Mesendoderm (in vitro differentiated cells): Measurements from ENCODE around the gene GLOD5.

Source experiments
- DNase-seq: peaks from one replicate; pipeline ENCODE4 v3.0.0; 2013
- H2AK5ac ChIP-seq: 2 replicates; pipeline ENCODE4 v1.6.1; 2013; ENCODE audit warnings: low read length, inconsistent platforms
- H2BK120ac ChIP-seq: 2 replicates; pipeline ENCODE4 v1.6.1; 2013; ENCODE audit warnings: low read depth, mild to moderate bottlenecking, low read length, moderate library complexity, mixed read lengths
- H2BK15ac ChIP-seq: replicated peaks from 2 replicates; pipeline ENCODE4 v1.6.1; 2013; ENCODE audit warnings: low read depth, mild to moderate bottlenecking, moderate library complexity
- H2BK5ac ChIP-seq: 2 replicates; pipeline ENCODE4 v1.6.1; 2013; ENCODE audit warnings: low read length, inconsistent platforms
- H3K18ac ChIP-seq: 2 replicates; pipeline ENCODE4 v1.6.1; 2013; ENCODE audit warnings: mild to moderate bottlenecking, low read length, mixed read lengths
- H3K23ac ChIP-seq: one replicate; pipeline ENCODE4 v1.6.1; 2013; ENCODE audit warnings: low read length
- H3K27ac ChIP-seq: 2 replicates; pipeline ENCODE4 v1.5.1; 2013; ENCODE audit warnings: low read depth, mild to moderate bottlenecking, inconsistent platforms, low read length, moderate library complexity
- H3K27me3 ChIP-seq: 2 replicates; pipeline ENCODE4 v1.6.1; 2013; ENCODE audit warnings: low read length, control low read depth, mild to moderate bottlenecking, inconsistent platforms; ENCODE audit not compliant: insufficient read depth, poor library complexity
- H3K36me3 ChIP-seq: 2 replicates; pipeline ENCODE4 v1.6.1; 2013; ENCODE audit warnings: low read length, inconsistent platforms; ENCODE audit not compliant: control insufficient read depth, insufficient read depth
- H3K4ac ChIP-seq: one replicate; pipeline ENCODE4 v1.6.1; 2013; ENCODE audit warnings: low read depth, mild to moderate bottlenecking, low read length, moderate library complexity
- H3K4me1 ChIP-seq: 2 replicates; pipeline ENCODE4 v1.6.1; 2013; ENCODE audit warnings: low read depth, low read length, inconsistent platforms; ENCODE audit not compliant: control insufficient read depth
- H3K4me2 ChIP-seq: 2 replicates; pipeline ENCODE4 v1.6.1; 2013; ENCODE audit warnings: low read length
- H3K4me3 ChIP-seq: 2 replicates; pipeline ENCODE4 v1.5.1; 2013; ENCODE audit warnings: mild to moderate bottlenecking, low read length
- H3K56ac ChIP-seq: one replicate; pipeline ENCODE4 v1.6.1; 2013; ENCODE audit warnings: low read length
- H3K79me1 ChIP-seq: 2 replicates; pipeline ENCODE4 v1.6.1; 2013; ENCODE audit warnings: low read length, inconsistent platforms
- H3K79me2 ChIP-seq: 2 replicates; pipeline ENCODE4 v1.6.1; 2013; ENCODE audit warnings: mild to moderate bottlenecking, low read length; ENCODE audit not compliant: control insufficient read depth, insufficient read depth
- H3K9ac ChIP-seq: 2 replicates; pipeline ENCODE4 v1.6.1; 2013; ENCODE audit warnings: low read length, inconsistent platforms
- H4K5ac ChIP-seq: one replicate; pipeline ENCODE4 v1.6.1; 2013; ENCODE audit warnings: low read length
- H4K8ac ChIP-seq: one replicate; pipeline ENCODE4 v1.6.1; 2013; ENCODE audit warnings: low read depth, mild to moderate bottlenecking, control low read depth, low read length, moderate library complexity
- WGBS: extraction: QIAGEN DNeasy Blood & Tissue Kit; methylation state at CpG from one replicate; pipeline ENCODE4 v1.1.7; 2013; ENCODE audit warnings: low lambda C conversion rate, missing lambda C conversion rate; ENCODE audit not compliant: insufficient coverage; ENCODE audit errors: extremely low coverage; 5-methylcytosine and 5-hydroxymethylcytosine counted together

The GLOD5 gene

GRCh38 chrX:48747415-48748016, 14.0 kb upstream of the GLOD5 start:
- no peak for DNase-seq
- no peaks in the 10 kb centered on the region for H3K4me1 ChIP-seq
- H3K9ac ChIP-seq = no peak overlapping the region
- no peak overlapping the region for H4K5ac ChIP-seq
- H3K23ac ChIP-seq = no peak overlapping the region
- no peaks in the 10 kb centered on the region for H3K79me1 ChIP-seq
- H2BK5ac ChIP-seq = no peak overlapping the region
- no peak overlapping the region for H3K4ac ChIP-seq
- H3K4me3 ChIP-seq = no peak overlapping the region
- H4K8ac ChIP-seq = no peak overlapping the region
- no peaks in the 10 kb centered on the region for H3K36me3 ChIP-seq
- H3K79me2 ChIP-seq = no peaks in the 10 kb centered on the region
- H3K56ac ChIP-seq = no peak overlapping the region
- no CpG with 5 or more reads among the region's 8 CpGs for WGBS
- H2BK15ac ChIP-seq = no peak overlapping the region
- H2AK5ac ChIP-seq = no peak overlapping the region
- H3K18ac ChIP-seq = no peak overlapping the region
- H3K27me3 ChIP-seq = no peaks in the 10 kb centered on the region
- H3K4me2 ChIP-seq = no peak overlapping the region
- no peak overlapping the region for H2BK120ac ChIP-seq
- H3K27ac ChIP-seq = no peak overlapping the region

GRCh38 chrX:48749182-48749581, 12.4 kb upstream of the GLOD5 start:
- no peak overlapping the region for H3K18ac ChIP-seq
- H2AK5ac ChIP-seq = no peak overlapping the region
- H2BK15ac ChIP-seq = no peak overlapping the region
- no peak overlapping the region for H4K5ac ChIP-seq
- H3K4me2 ChIP-seq = no peak overlapping the region
- no peak overlapping the region for H3K4me3 ChIP-seq
- no peaks in the 10 kb centered on the region for H3K27me3 ChIP-seq
- H3K27ac ChIP-seq = no peak overlapping the region
- no peaks in the 10 kb centered on the region for H3K79me2 ChIP-seq
- H3K23ac ChIP-seq = no peak overlapping the region
- H3K36me3 ChIP-seq = no peaks in the 10 kb centered on the region
- no peak overlapping the region for H3K4ac ChIP-seq
- H3K79me1 ChIP-seq = no peaks in the 10 kb centered on the region
- no peak overlapping the region for H3K9ac ChIP-seq
- no peak overlapping the region for H4K8ac ChIP-seq
- H3K56ac ChIP-seq = no peak overlapping the region
- no CpG with 5 or more reads among the region's 5 CpGs for WGBS
- no peaks in the 10 kb centered on the region for H3K4me1 ChIP-seq
- H2BK5ac ChIP-seq = no peak overlapping the region
- H2BK120ac ChIP-seq = no peak overlapping the region
- no peak for DNase-seq

GRCh38 chrX:48751343-48751742, 10.2 kb upstream of the GLOD5 start:
- Histone ChIP-seq H3K9ac (no peak overlapping the region), H3K79me2 (no peaks in the 10 kb centered on the region), H3K4ac (no peak overlapping the region), H2AK5ac (no peak overlapping the region), H3K4me2 (no peak overlapping the region), H2BK15ac (no peak overlapping the region), H4K8ac (no peak overlapping the region), H3K4me1 (no peaks in the 10 kb centered on the region), H2BK120ac (no peak overlapping the region), H3K79me1 (no peaks in the 10 kb centered on the region), H3K4me3 (no peak overlapping the region), H3K56ac (no peak overlapping the region), H3K18ac (no peak overlapping the region), H3K23ac (no peak overlapping the region), H3K27ac (no peak overlapping the region), H4K5ac (no peak overlapping the region), H3K27me3 (no peaks in the 10 kb centered on the region), H2BK5ac (no peak overlapping the region), H3K36me3 (no peaks in the 10 kb centered on the region)
- no peak for DNase-seq
- no CpG with 5 or more reads among the region's 3 CpGs for WGBS

GRCh38 chrX:48752498-48752897, 9.0 kb upstream of the GLOD5 start:
- H2BK15ac ChIP-seq = no peak overlapping the region
- no peak overlapping the region for H3K4ac ChIP-seq
- H4K8ac ChIP-seq = no peak overlapping the region
- H2AK5ac ChIP-seq = no peak overlapping the region
- no peak overlapping the region for H3K4me3 ChIP-seq
- no peak overlapping the region for H3K23ac ChIP-seq
- no peaks in the 10 kb centered on the region for H3K27me3 ChIP-seq
- no peaks in the 10 kb centered on the region for H3K4me1 ChIP-seq
- H3K9ac ChIP-seq = no peak overlapping the region
- no peak overlapping the region for H3K27ac ChIP-seq
- H3K18ac ChIP-seq = no peak overlapping the region
- H3K79me2 ChIP-seq = no peaks in the 10 kb centered on the region
- no peak overlapping the region for H3K56ac ChIP-seq
- H2BK5ac ChIP-seq = no peak overlapping the region
- H3K79me1 ChIP-seq = no peaks in the 10 kb centered on the region
- no peak overlapping the region for H4K5ac ChIP-seq
- DNase-seq = no peak
- WGBS = no CpG with 5 or more reads among the region's 7 CpGs
- no peaks in the 10 kb centered on the region for H3K36me3 ChIP-seq
- no peak overlapping the region for H3K4me2 ChIP-seq
- H2BK120ac ChIP-seq = no peak overlapping the region

- H3K27me3 ChIP-seq = no peaks in the 10 kb centered on the region
- H3K79me2 ChIP-seq = no peaks in the 10 kb centered on the region
- DNase-seq = peak; percentile 36
- no peaks in the 10 kb centered on the region for H3K79me1 ChIP-seq
- no peak overlapping the region for H3K9ac ChIP-seq
- H2BK5ac ChIP-seq = no peak overlapping the region
- H4K8ac ChIP-seq = no peak overlapping the region
- no peak overlapping the region for H3K56ac ChIP-seq
- H3K4me3 ChIP-seq = no peak overlapping the region
- H3K27ac ChIP-seq = no peak overlapping the region
- no peak overlapping the region for H3K4me2 ChIP-seq
- H3K36me3 ChIP-seq = no peaks in the 10 kb centered on the region
- no peak overlapping the region for H2BK120ac ChIP-seq
- no CpG with 5 or more reads among the region's 8 CpGs for WGBS
- no peak overlapping the region for H3K18ac ChIP-seq
- H4K5ac ChIP-seq = no peak overlapping the region
- no peak overlapping the region for H3K4ac ChIP-seq
- H3K4me1 ChIP-seq = no peaks in the 10 kb centered on the region
- no peak overlapping the region for H2BK15ac ChIP-seq
- no peak overlapping the region for H3K23ac ChIP-seq
- H2AK5ac ChIP-seq = no peak overlapping the region
These were observed 7.8 kb upstream of the GLOD5 start for GRCh38 chrX:48753708-48754228.

- H3K27me3 ChIP-seq = no peaks in the 10 kb centered on the region
- no peak overlapping the region for H3K56ac ChIP-seq
- no peak overlapping the region for H3K23ac ChIP-seq
- DNase-seq = peak; percentile 9
- H3K18ac ChIP-seq = no peak overlapping the region
- no peak overlapping the region for H2BK15ac ChIP-seq
- H3K79me1 ChIP-seq = no peaks in the 10 kb centered on the region
- WGBS = no CpG with 5 or more reads among the region's 8 CpGs
- H3K4me1 ChIP-seq = no peaks in the 10 kb centered on the region
- H3K4me3 ChIP-seq = no peak overlapping the region
- H2BK5ac ChIP-seq = no peak overlapping the region
- H2BK120ac ChIP-seq = no peak overlapping the region
- H3K9ac ChIP-seq = no peak overlapping the region
- H3K79me2 ChIP-seq = no peaks in the 10 kb centered on the region
- no peak overlapping the region for H4K8ac ChIP-seq
- H3K4ac ChIP-seq = no peak overlapping the region
- no peak overlapping the region for H3K27ac ChIP-seq
- H3K36me3 ChIP-seq = no peaks in the 10 kb centered on the region
- no peak overlapping the region for H3K4me2 ChIP-seq
- no peak overlapping the region for H2AK5ac ChIP-seq
- H4K5ac ChIP-seq = no peak overlapping the region
These were observed 7.3 kb upstream of the GLOD5 start for GRCh38 chrX:48754238-48754637.
